Caco-2 (cell line): ENCODE data around the gene SOCS2. TPM values are rescaled to one million over a fixed set of nuclear protein-coding genes. Genes with fewer than 3 reads are reported as not detected.
A peak's percentile ranks its signal among the peaks of the same experiment; 100 is the strongest.
"Not testable (repeated sequence)": the region's sequence is repeated elsewhere in the genome, so short reads cannot be mapped to it uniquely, and the experiment has no call there.

Experiments
- BruUV-seq: library from RNA; stranded (reverse); fragments of 400-500 nt; replicated peaks from 2 replicates; lab custom pipeline; 2021; lab: Mats Ljungman, UMichigan
- CTCF ChIA-PET: fragments of 300-600 bp; sonication (Branson Sonifier 250); formaldehyde crosslinking; loops from one replicate; lab custom pipeline; 2022; ENCODE audit warnings: antibody characterized with exemption; lab: Charles Lee
- POLR2A ChIA-PET: fragments of 300-600 bp; sonication (Branson Sonifier 250); formaldehyde crosslinking; loops from one replicate; lab custom pipeline; 2022; ENCODE audit warnings: antibody characterized with exemption; lab: Charles Lee
- DNase-seq, 2 experiments: peaks; one replicate each; pipeline versions ENCODE4 v3.0.0 to v3.0.0-alpha.2; 2020 to 2022
- H3K27me3 ChIP-seq: replicated peaks from 2 replicates; pipeline ENCODE4 v1.6.0; 2011; ENCODE audit warnings: low read length; ENCODE audit not compliant: control insufficient read depth, insufficient read depth
- H3K36me3 ChIP-seq: 2 replicates; pipeline ENCODE4 v1.5.1; 2011; ENCODE audit warnings: low read length; ENCODE audit not compliant: control insufficient read depth, insufficient read depth
- H3K4me1 ChIP-seq: fragments of 250-450 bp; sonication (Bioruptor Pico); 2 replicates; pipeline ENCODE4 v1.5.1; 2020; ENCODE audit warnings: mild to moderate bottlenecking
- H3K4me3 ChIP-seq: 2 replicates; pipeline ENCODE4 v1.5.1; 2011; ENCODE audit warnings: low read depth, mild to moderate bottlenecking, control low read depth, low read length
- H3K9me3 ChIP-seq: fragments of 250-450 bp; sonication (Bioruptor Pico); 2 replicates; pipeline ENCODE4 v1.5.1; 2020; ENCODE audit warnings: mild to moderate bottlenecking, moderate library complexity
- H3K27ac Mint-ChIP-seq: one replicate; pipeline ENCODE4 v1.8.0; 2022; ENCODE audit warnings: mixed read lengths; ENCODE audit not compliant: unreplicated experiment
- H3K27me3 Mint-ChIP-seq: one replicate; pipeline ENCODE4 v1.8.0; 2022; ENCODE audit warnings: mixed read lengths; ENCODE audit not compliant: insufficient read depth, unreplicated experiment
- H3K36me3 Mint-ChIP-seq: one replicate; pipeline ENCODE4 v1.8.0; 2022; ENCODE audit warnings: mild to moderate bottlenecking, mixed read lengths; ENCODE audit not compliant: insufficient read depth, unreplicated experiment
- H3K4me1 Mint-ChIP-seq: one replicate; pipeline ENCODE4 v1.8.0; 2022; ENCODE audit warnings: low read depth, mixed read lengths; ENCODE audit not compliant: unreplicated experiment
- H3K4me3 Mint-ChIP-seq: one replicate; pipeline ENCODE4 v1.8.0; 2022; ENCODE audit warnings: mild to moderate bottlenecking, moderate library complexity, mixed read lengths; ENCODE audit not compliant: unreplicated experiment
- H3K9me3 Mint-ChIP-seq: one replicate; pipeline ENCODE4 v1.8.0; 2022; ENCODE audit warnings: mixed read lengths; ENCODE audit not compliant: unreplicated experiment
- CTCF ChIP-seq, 2 experiments: fragments of 200-600 bp in 1 of 2; IDR thresholded peaks; 1 replicate in 1 of 2; 2 replicates in 1 of 2; pipeline versions ENCODE4 v1.5.1 to v1.8.0; 2011 to 2022; ENCODE audit warnings: antibody characterized with exemption in 1 of 2, control low read depth in 1 of 2, inconsistent platforms in 1 of 2, low read depth in 1 of 2, low read length in 1 of 2, mild to moderate bottlenecking in 1 of 2, moderate library complexity in 1 of 2; ENCODE audit not compliant: insufficient read depth in 1 of 2, severe bottlenecking in 1 of 2, unreplicated experiment in 1 of 2
- intact Hi-C: fragments of 100-400 bp; cut with micrococcal nuclease; formaldehyde crosslinking; loops from one replicate; pipeline ENCODE4 v1.10.0; 2022; ENCODE audit not compliant: unreplicated experiment
- total RNA-seq: library from RNA; stranded (reverse); gene quantifications from 2 replicates; pipeline ENCODE4 v1.2.3, GENCODE V29; 2022

The SOCS2 gene
- total RNA-seq, 1 experiment from 2014 or later: 95.4 TPM

DNA sequence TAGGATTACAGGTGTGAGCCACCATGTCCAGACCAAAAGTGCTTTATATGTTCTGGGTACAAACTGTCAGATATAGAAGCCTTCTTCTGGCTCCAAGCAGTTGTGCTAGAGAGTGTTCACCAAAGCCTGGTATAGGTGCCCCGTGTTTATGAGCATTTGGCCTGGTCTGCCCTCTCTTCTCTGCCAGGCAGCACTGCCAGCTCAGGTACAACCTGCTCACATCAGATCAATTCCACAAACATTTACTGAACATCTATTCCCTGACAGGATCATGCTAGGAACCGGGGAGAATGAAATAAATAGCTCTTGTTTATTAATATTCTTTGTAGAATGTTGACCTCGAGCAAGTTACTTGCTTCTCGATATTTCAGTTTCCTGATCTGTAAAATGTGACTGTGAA is 20.0 kb upstream of the SOCS2 start:
- Histone ChIP-seq H3K27me3 (no peaks in the 10 kb centered on the region), H3K9me3 (no peaks in the 10 kb centered on the region), H3K4me1 (no peaks in the 10 kb centered on the region), H3K36me3 (no peaks in the 10 kb centered on the region), H3K4me3 (no peak overlapping the region)
- ChIA-PET CTCF (no interaction called here), POLR2A (no interaction called here)
- Mint-ChIP-seq H3K9me3 (peaks cover 10% of the 10 kb centered on the region), H3K36me3 (peaks cover 16% of the 10 kb centered on the region), H3K27ac (no peak overlapping the region), H3K27me3 (no peaks in the 10 kb centered on the region), H3K4me1 (no peaks in the 10 kb centered on the region), H3K4me3 (no peak overlapping the region)
- intact Hi-C loops: no loop called here
- no TSS peak for BruUV-seq
- TF ChIP-seq CTCF (IDR thresholded peaks at IDR 0.05; ENCODE audit: insufficient read depth in 1 of 2, low read depth in 1 of 2, low read length in 1 of 2, severe bottlenecking in 1 of 2, unreplicated experiment in 1 of 2): no peak
- DNase-seq: no peak

GRCh38 chr12:93557879-93558278 is 14.6 kb upstream of the SOCS2 start:
- H3K9me3 ChIP-seq: peaks cover 15% of the 10 kb centered on the region
- H3K27me3 ChIP-seq, H3K4me1 ChIP-seq, H3K36me3 ChIP-seq, BruUV-seq, intact Hi-C loops, H3K27ac Mint-ChIP-seq, H3K4me3 Mint-ChIP-seq, DNase-seq, CTCF ChIA-PET, POLR2A ChIA-PET, H3K4me3 ChIP-seq, H3K27me3 Mint-ChIP-seq, H3K4me1 Mint-ChIP-seq: not testable (repeated sequence)
- peaks cover 29% of the 10 kb centered on the region for H3K9me3 Mint-ChIP-seq
- H3K36me3 Mint-ChIP-seq: peaks cover 25% of the 10 kb centered on the region

GRCh38 chr12:93558685-93559084 is 13.8 kb upstream of the SOCS2 start:
- CTCF ChIA-PET, H3K4me1 ChIP-seq, H3K4me1 Mint-ChIP-seq, H3K4me3 ChIP-seq, H3K27me3 ChIP-seq, DNase-seq, H3K36me3 ChIP-seq, POLR2A ChIA-PET, intact Hi-C loops, H3K27ac Mint-ChIP-seq, BruUV-seq, H3K27me3 Mint-ChIP-seq, H3K4me3 Mint-ChIP-seq: not testable (repeated sequence)
- peaks cover 22% of the 10 kb centered on the region for H3K9me3 Mint-ChIP-seq
- H3K9me3 ChIP-seq: peaks cover 15% of the 10 kb centered on the region
- H3K36me3 Mint-ChIP-seq: peaks cover 22% of the 10 kb centered on the region

GRCh38 chr12:93563807-93564538 is 8.5 kb upstream of the SOCS2 start:
- no peak for TF ChIP-seq CTCF (IDR thresholded peaks at IDR 0.05; ENCODE audit: insufficient read depth in 1 of 2, low read depth in 1 of 2, low read length in 1 of 2, severe bottlenecking in 1 of 2, unreplicated experiment in 1 of 2)
- POLR2A ChIA-PET: interaction anchor here (0.6 kb wide), 1 partner anchor 37 kb away, joined by 3 read pairs; no protein-coding TSS in a partner anchor
- intact Hi-C loops: loop anchor here (1.0 to 2.0 kb wide), 4 partner anchors 15 to 577 kb away; no protein-coding TSS in a partner anchor

More at GRCh38 chr12:93563807-93564538, 8.5 kb upstream of the SOCS2 start:
- CTCF ChIA-PET: interaction anchor here (1.4 to 1.7 kb wide), 2 partner anchors 37 to 62 kb away, joined by 3 to 6 read pairs; no protein-coding TSS in a partner anchor
- Mint-ChIP-seq H3K9me3 (peaks cover 4% of the 10 kb centered on the region), H3K4me1 (peaks cover 33% of the 10 kb centered on the region), H3K27ac (peak overlapping the region; percentile 64), H3K27me3 (no peaks in the 10 kb centered on the region), H3K4me3 (peak overlapping the region; percentile 47), H3K36me3 (peaks cover 33% of the 10 kb centered on the region)
- Histone ChIP-seq H3K9me3 (peaks cover 3% of the 10 kb centered on the region), H3K4me1 (peaks cover 31% of the 10 kb centered on the region), H3K36me3 (no peaks in the 10 kb centered on the region), H3K4me3 (no peak overlapping the region), H3K27me3 (no peaks in the 10 kb centered on the region)
- DNase-seq: peak; percentile 82 to 85
- no TSS peak for BruUV-seq
